Measurements from ENCODE around the gene BAD.
A peak's percentile ranks its signal among the peaks of the same experiment; 100 is the strongest.
"Not testable (repeated sequence)": the region's sequence is repeated elsewhere in the genome, so short reads cannot be mapped to it uniquely, and the experiment has no call there.

Gene BAD

GRCh38 chr11:64284048-64284961, at the start of gene BAD:
Gene BAD (minus strand): TSS chr11:64284665. CDS start chr11:64284368, 297 bp downstream.
- no CpG with 5 or more reads among the region's 44 CpGs for WGBS (ENCODE audit: insufficient coverage, insufficient read length)

DNA sequence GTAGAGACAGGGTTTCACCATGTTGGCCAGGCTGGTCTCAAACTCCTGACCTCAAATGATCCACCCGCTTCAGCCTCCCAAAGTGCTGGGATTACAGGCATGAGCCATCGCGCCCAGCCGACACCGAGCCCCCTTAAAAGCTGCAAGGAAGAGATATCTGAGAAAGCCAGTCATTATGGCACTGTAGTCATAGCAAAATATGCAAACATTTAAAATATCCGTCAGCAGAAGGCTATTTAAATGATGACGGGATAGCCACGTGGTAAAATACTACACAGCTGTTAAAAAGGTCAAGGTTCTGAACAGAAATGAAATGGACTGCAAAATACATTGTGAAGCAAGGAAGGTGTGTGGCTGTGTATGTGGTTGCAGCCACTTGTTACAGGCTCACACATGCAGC, 49.1 kb upstream of the BAD start:
- H3K4me1 ChIP-seq (ENCODE audit: control insufficient read depth, insufficient read depth, low read length) = peaks cover 3% of the 10 kb centered on the region; the same call in 1 of the 2 replicates
- no peaks in the 10 kb centered on the region for H3K9me3 ChIP-seq (ENCODE audit: control insufficient read depth, insufficient read depth, low read length)
- no CpG with 5 or more reads among the region's 8 CpGs for WGBS (ENCODE audit: insufficient coverage, insufficient read length)
- H3K36me3 ChIP-seq (ENCODE audit: control insufficient read depth, insufficient read depth, low read length) = no peaks in the 10 kb centered on the region
- no peak for DNase-seq (ENCODE audit: low read depth, low spot score)
- no peak overlapping the region for H3K27ac ChIP-seq (ENCODE audit: low read length)
- H3K4me3 ChIP-seq (ENCODE audit: low read length) = no peak overlapping the region
- no peaks in the 10 kb centered on the region for H3K27me3 ChIP-seq (ENCODE audit: control insufficient read depth, insufficient read depth, low read length)

More at GRCh38 chr11:64284048-64284961, at the start of gene BAD:
- peaks cover 5% of the 10 kb centered on the region; the same call in 1 of the 2 replicates for H3K4me1 ChIP-seq (ENCODE audit: control insufficient read depth, insufficient read depth, low read length)
- H3K27me3 ChIP-seq (ENCODE audit: control insufficient read depth, insufficient read depth, low read length) = no peaks in the 10 kb centered on the region
- H3K36me3 ChIP-seq (ENCODE audit: control insufficient read depth, insufficient read depth, low read length) = no peaks in the 10 kb centered on the region
- DNase-seq (ENCODE audit: low read depth, low spot score) = no peak
- H3K27ac ChIP-seq (ENCODE audit: low read length) = no peak within 1 kb of the TSS
- no peaks in the 10 kb centered on the region for H3K9me3 ChIP-seq (ENCODE audit: control insufficient read depth, insufficient read depth, low read length)
- H3K4me3 ChIP-seq (ENCODE audit: low read length) = peak within 1 kb of the TSS; percentile 83; the same call in 1 of the 2 replicates

DNA sequence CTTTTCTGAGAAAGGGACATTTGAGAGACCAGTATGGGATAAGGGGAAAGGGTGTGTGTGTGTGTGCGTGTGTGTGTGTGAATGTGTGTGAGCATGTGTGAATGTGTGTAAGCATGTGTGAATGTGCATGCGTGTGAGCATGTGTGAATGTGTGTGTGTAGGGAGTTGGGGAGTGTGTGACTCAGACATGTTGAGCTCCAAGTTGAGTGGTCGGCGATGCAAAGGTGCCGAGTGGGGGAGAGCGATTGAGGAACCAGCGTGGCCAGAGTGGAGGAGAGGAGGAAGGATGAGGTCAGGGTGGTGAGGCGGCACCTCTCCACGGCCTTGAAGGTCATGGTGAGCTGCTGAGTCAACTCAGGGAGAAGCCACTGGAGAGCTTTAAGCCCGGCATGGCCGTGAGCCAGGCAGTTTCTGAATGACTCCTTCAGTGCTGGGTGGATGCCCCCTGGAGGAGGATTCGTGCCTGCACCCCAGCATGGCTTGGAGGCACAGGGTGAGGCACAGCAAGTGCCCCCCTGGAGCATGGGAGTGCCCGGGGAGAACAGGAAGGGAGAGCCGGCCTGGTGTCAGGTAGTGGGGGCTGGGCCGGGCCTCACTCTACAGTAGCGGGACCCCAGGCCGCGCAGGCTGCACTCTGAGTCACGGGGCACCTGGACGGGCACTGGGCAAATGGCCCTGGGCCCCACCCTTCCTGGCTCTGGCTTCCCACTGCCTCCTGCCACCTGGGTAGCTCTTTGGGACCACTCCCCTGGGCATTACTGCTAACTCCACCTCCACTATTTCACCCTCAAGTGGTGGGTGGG, 47.3 kb upstream of the BAD start:
- Histone ChIP-seq H3K27me3 (ENCODE audit: control insufficient read depth, insufficient read depth, low read length) (no peaks in the 10 kb centered on the region), H3K27ac (ENCODE audit: low read length) (no peak overlapping the region), H3K36me3 (ENCODE audit: control insufficient read depth, insufficient read depth, low read length) (no peaks in the 10 kb centered on the region), H3K4me1 (ENCODE audit: control insufficient read depth, insufficient read depth, low read length) (peaks cover 3% of the 10 kb centered on the region; the same call in 1 of the 2 replicates), H3K4me3 (ENCODE audit: low read length) (no peak overlapping the region), H3K9me3 (ENCODE audit: control insufficient read depth, insufficient read depth, low read length) (no peaks in the 10 kb centered on the region)
- DNase-seq (ENCODE audit: low read depth, low spot score) = no peak
- WGBS (ENCODE audit: insufficient coverage, insufficient read length) = 100% methylated on average over 3 of the region's 20 CpGs

DNA sequence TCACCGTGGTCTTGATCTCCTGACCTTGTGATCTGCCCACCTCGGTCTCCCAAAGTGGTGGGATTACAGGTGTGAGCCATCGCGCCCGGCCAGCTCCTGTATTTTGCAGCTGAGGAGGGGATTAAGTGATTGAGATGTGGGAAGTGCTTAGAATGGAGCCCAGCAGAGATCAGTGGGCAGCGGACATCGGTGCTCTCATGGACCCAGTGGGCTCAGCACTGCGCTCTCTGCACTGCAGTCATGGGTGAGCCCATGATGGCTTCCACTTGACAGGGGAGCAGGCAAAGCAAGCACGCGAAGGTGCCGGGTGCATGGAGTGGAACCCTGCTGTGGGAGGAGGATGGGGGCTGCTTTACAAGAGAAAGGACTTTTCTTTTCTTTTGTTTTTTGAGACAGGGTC, 46.4 kb upstream of the BAD start:
- Histone ChIP-seq H3K9me3 (ENCODE audit: control insufficient read depth, insufficient read depth, low read length) (no peaks in the 10 kb centered on the region), H3K36me3 (ENCODE audit: control insufficient read depth, insufficient read depth, low read length) (no peaks in the 10 kb centered on the region), H3K4me1 (ENCODE audit: control insufficient read depth, insufficient read depth, low read length) (peaks cover 3% of the 10 kb centered on the region; the same call in 1 of the 2 replicates), H3K4me3 (ENCODE audit: low read length) (no peak overlapping the region), H3K27ac (ENCODE audit: low read length) (no peak overlapping the region), H3K27me3 (ENCODE audit: control insufficient read depth, insufficient read depth, low read length) (no peaks in the 10 kb centered on the region)
- no peak for DNase-seq (ENCODE audit: low read depth, low spot score)
- WGBS (ENCODE audit: insufficient coverage, insufficient read length) = no CpG with 5 or more reads among the region's 11 CpGs

DNA sequence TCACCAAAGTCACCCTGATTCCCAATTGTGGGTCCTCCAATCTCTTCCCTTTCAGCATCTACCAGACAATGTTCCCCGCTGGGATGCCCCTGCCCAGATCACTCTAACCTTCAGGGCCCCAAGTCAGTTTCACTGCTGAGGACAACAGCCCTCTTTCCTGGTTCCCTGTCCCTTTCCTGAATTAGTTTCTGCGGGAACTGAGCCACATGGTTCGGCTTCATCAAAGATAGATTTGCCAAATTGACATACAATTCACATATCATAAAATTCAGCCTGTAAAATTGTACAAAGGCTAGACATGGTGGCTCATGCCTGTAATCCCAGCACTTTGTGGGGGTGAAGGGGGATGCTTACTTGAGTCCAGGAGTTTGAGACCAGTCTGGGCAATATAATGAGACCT, 43.5 kb upstream of the BAD start:
- WGBS (ENCODE audit: insufficient coverage, insufficient read length) = no CpG with 5 or more reads among the region's 3 CpGs
- DNase-seq (ENCODE audit: low read depth, low spot score) = no peak

GRCh38 chr11:64327375-64327774, 42.9 kb upstream of the BAD start:
- Histone ChIP-seq H3K4me1 (ENCODE audit: control insufficient read depth, insufficient read depth, low read length) (peaks cover 4% of the 10 kb centered on the region), H3K9me3 (ENCODE audit: control insufficient read depth, insufficient read depth, low read length) (no peaks in the 10 kb centered on the region), H3K27ac (ENCODE audit: low read length) (no peak overlapping the region), H3K27me3 (ENCODE audit: control insufficient read depth, insufficient read depth, low read length) (no peaks in the 10 kb centered on the region), H3K36me3 (ENCODE audit: control insufficient read depth, insufficient read depth, low read length) (peaks cover 3% of the 10 kb centered on the region), H3K4me3 (ENCODE audit: low read length) (no peak overlapping the region)
- DNase-seq (ENCODE audit: low read depth, low spot score) = no peak
- no CpG with 5 or more reads among the region's 2 CpGs for WGBS (ENCODE audit: insufficient coverage, insufficient read length)

More for the DNA sequence above, 43.5 kb upstream of the BAD start:
- H3K9me3 ChIP-seq (ENCODE audit: control insufficient read depth, insufficient read depth, low read length) = no peaks in the 10 kb centered on the region
- no peak overlapping the region for H3K27ac ChIP-seq (ENCODE audit: low read length)
- H3K36me3 ChIP-seq (ENCODE audit: control insufficient read depth, insufficient read depth, low read length) = no peaks in the 10 kb centered on the region; the same call in 1 of the 2 replicates
- peaks cover 4% of the 10 kb centered on the region for H3K4me1 ChIP-seq (ENCODE audit: control insufficient read depth, insufficient read depth, low read length)
- no peak overlapping the region for H3K4me3 ChIP-seq (ENCODE audit: low read length)
- H3K27me3 ChIP-seq (ENCODE audit: control insufficient read depth, insufficient read depth, low read length) = no peaks in the 10 kb centered on the region

DNA sequence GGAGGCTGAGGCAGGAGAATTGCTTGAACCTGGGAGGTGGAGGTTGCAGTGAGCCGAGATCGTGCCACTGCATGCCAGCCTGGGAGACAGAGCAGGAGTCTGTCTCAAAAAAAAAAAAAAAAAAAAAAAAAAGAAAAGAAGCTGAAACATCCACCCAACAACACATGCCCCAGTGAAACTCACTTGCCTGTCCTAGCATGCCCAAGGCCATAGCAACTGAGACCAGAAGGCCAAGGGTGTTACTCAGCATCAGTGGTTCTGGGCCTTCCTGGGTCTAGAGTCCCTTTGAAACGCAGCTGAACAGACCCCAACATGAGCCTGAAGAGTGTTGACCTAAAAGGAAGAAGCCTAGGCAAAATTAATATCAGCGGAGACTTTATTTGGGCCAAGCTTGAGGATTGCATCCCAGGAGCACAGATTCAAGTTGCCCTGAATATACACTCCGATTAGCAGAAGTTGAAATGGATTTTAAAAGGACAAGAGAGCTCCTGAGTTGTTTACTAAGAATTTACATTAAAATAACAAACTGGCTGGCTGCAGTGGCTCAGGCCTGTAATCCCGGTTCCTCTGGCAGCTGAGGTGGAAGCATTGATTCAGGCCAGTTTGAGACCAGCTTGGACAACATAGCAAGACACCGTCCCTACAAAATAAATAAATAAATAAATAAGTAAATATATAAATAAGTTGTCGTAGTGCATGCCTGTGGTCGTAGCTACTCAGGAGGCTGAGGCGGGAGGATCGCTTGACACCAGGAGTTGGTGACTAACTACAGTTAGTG, 40.4 kb upstream of the BAD start:
- no peaks in the 10 kb centered on the region for H3K9me3 ChIP-seq (ENCODE audit: control insufficient read depth, insufficient read depth, low read length)
- WGBS (ENCODE audit: insufficient coverage, insufficient read length) = no CpG with 5 or more reads among the region's 11 CpGs
- H3K27me3 ChIP-seq (ENCODE audit: control insufficient read depth, insufficient read depth, low read length) = no peaks in the 10 kb centered on the region
- no peak for DNase-seq (ENCODE audit: low read depth, low spot score)
- H3K4me1 ChIP-seq (ENCODE audit: control insufficient read depth, insufficient read depth, low read length) = peaks cover 1% of the 10 kb centered on the region; the same call in 1 of the 2 replicates
- H3K36me3 ChIP-seq (ENCODE audit: control insufficient read depth, insufficient read depth, low read length) = peaks cover 14% of the 10 kb centered on the region
- H3K27ac ChIP-seq (ENCODE audit: low read length) = no peak overlapping the region
- H3K4me3 ChIP-seq (ENCODE audit: low read length) = no peak overlapping the region

GRCh38 chr11:64323984-64324383, 39.5 kb upstream of the BAD start:
- H3K27ac ChIP-seq (ENCODE audit: low read length); DNase-seq (ENCODE audit: low read depth, low spot score); H3K4me3 ChIP-seq (ENCODE audit: low read length); H3K9me3 ChIP-seq (ENCODE audit: control insufficient read depth, insufficient read depth, low read length); H3K27me3 ChIP-seq (ENCODE audit: control insufficient read depth, insufficient read depth, low read length); H3K4me1 ChIP-seq (ENCODE audit: control insufficient read depth, insufficient read depth, low read length): not testable (repeated sequence)
- WGBS (ENCODE audit: insufficient coverage, insufficient read length) = no CpG with 5 or more reads among the region's 4 CpGs
- peaks cover 14% of the 10 kb centered on the region for H3K36me3 ChIP-seq (ENCODE audit: control insufficient read depth, insufficient read depth, low read length)

GRCh38 chr11:64323373-64323772, 38.9 kb upstream of the BAD start:
- no peak overlapping the region for H3K4me3 ChIP-seq (ENCODE audit: low read length)
- no peaks in the 10 kb centered on the region for H3K9me3 ChIP-seq (ENCODE audit: control insufficient read depth, insufficient read depth, low read length)
- no peak overlapping the region for H3K27ac ChIP-seq (ENCODE audit: low read length)
- no peak for DNase-seq (ENCODE audit: low read depth, low spot score)
- WGBS (ENCODE audit: insufficient coverage, insufficient read length) = no CpG with 5 or more reads among the region's 5 CpGs
- peaks cover 4% of the 10 kb centered on the region for H3K4me1 ChIP-seq (ENCODE audit: control insufficient read depth, insufficient read depth, low read length)
- peaks cover 14% of the 10 kb centered on the region for H3K36me3 ChIP-seq (ENCODE audit: control insufficient read depth, insufficient read depth, low read length)
- H3K27me3 ChIP-seq (ENCODE audit: control insufficient read depth, insufficient read depth, low read length) = no peaks in the 10 kb centered on the region

DNA sequence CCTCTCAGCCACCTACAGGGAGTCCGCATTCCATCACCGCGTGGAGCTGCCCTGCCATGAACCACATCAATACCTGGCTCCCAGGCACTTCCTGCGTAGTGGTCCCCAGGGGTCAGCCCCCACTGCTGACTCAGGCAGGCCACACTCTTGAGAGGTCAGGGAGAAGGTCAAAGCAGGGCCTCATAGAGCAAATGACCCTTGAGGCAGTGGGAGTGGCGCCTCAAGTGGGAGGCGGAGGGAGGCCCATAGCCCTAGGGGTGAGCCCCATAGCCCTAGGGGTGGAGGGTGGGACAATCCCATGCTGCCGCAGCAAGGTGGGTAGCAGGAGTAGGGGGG, 38.4 kb upstream of the BAD start:
- no peak overlapping the region for H3K4me3 ChIP-seq (ENCODE audit: low read length)
- H3K27ac ChIP-seq (ENCODE audit: low read length) = no peak overlapping the region
- H3K27me3 ChIP-seq (ENCODE audit: control insufficient read depth, insufficient read depth, low read length) = no peaks in the 10 kb centered on the region
- peaks cover 14% of the 10 kb centered on the region for H3K36me3 ChIP-seq (ENCODE audit: control insufficient read depth, insufficient read depth, low read length)
- peaks cover 4% of the 10 kb centered on the region for H3K4me1 ChIP-seq (ENCODE audit: control insufficient read depth, insufficient read depth, low read length)
- no peaks in the 10 kb centered on the region for H3K9me3 ChIP-seq (ENCODE audit: control insufficient read depth, insufficient read depth, low read length)
- WGBS (ENCODE audit: insufficient coverage, insufficient read length) = no CpG with 5 or more reads among the region's 7 CpGs
- no peak for DNase-seq (ENCODE audit: low read depth, low spot score)
